Measurements from ENCODE around the gene C1orf115.

Gene C1orf115

DNA sequence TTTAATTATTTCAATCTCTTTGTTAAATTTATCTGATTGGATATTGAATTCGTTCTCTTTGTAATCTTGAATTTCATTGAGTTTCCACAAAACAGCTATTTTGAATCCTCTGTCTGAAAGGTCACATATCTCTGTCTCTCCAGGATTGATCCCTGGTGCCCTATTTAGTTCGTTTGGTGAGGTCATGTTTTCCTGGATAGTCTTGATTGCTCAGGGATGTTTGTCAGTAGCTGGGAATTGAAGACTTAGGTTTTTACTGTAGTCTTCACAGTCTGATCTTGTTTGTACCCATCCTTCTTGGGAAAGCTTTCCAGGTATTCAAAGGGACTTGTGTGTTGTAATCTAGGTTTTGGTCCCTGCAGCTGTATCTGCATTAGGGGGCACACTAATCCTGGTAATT, 51.2 kb downstream of the C1orf115 start:
- in situ Hi-C loops (cut with HindIII; ENCODE audit: low pct_unique_long_range_greater_than_20kb, low sequenced_read_pairs): no loop called here
- no peak for DNase-seq (ENCODE audit: low read depth in 1 of 2, low spot score in 1 of 2)
- TF ChIP-seq JUND (IDR thresholded peaks at IDR 0.05; ENCODE audit: low read depth): no peak

DNA sequence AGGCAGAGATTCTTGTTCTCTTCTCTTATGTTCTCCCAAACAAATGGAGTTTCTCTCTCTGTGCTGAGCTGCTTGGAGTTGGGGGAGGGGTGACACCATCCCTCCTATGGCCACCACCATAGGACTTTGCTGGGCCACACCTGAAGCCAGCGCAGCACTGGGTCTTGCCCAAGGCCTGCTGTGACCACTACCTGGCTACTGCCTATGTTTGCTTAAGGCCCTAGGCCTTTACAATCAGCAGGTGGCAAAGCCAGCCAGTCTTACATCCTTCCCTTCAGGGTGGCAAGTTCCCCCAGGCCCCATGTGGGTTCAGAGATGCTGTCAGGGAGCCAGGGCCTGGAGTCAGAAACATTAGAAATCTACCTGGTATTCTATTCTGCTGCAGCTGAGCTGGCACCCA, 51.7 kb downstream of the C1orf115 start:
- peak in 1 of 2 experiments; percentile 24 for DNase-seq (ENCODE audit: low read depth in 1 of 2, low spot score in 1 of 2)
- TF ChIP-seq JUND (IDR thresholded peaks at IDR 0.05; ENCODE audit: low read depth): no peak
- in situ Hi-C loops (cut with HindIII; ENCODE audit: low pct_unique_long_range_greater_than_20kb, low sequenced_read_pairs): no loop called here

DNA sequence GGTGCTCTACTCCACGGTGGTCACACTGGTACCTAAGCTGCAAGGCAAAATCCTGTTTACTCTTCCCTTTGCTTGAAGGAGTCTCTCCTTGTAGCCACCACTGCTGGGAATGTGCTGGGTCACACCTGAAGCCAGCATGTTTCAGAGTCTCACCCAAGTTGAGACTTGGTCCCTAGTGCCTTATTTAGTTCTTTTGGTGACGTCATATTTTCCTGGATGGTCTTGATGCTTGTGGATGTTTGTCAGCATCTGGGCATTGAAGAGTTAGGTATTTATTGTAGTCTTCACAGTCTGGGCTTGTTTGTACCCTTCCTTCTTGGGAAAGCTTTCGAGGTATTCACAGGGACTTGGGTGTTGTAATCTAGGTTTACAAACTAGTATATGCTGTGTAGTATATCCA, 52.4 kb downstream of the C1orf115 start:
- DNase-seq (ENCODE audit: low read depth in 1 of 2, low spot score in 1 of 2): no peak
- TF ChIP-seq JUND (IDR thresholded peaks at IDR 0.05; ENCODE audit: low read depth): no peak
- in situ Hi-C loops (cut with HindIII; ENCODE audit: low pct_unique_long_range_greater_than_20kb, low sequenced_read_pairs): no loop called here

- DNase-seq (ENCODE audit: low read depth in 1 of 2, low spot score in 1 of 2): no peak
- TF ChIP-seq JUND (IDR thresholded peaks at IDR 0.05; ENCODE audit: low read depth): no peak
- in situ Hi-C loops (cut with HindIII; ENCODE audit: low pct_unique_long_range_greater_than_20kb, low sequenced_read_pairs): no loop called here
Measured at GRCh38 chr1:220746851-220747250, 56.7 kb downstream of the C1orf115 start.

- in situ Hi-C loops (cut with HindIII; ENCODE audit: low pct_unique_long_range_greater_than_20kb, low sequenced_read_pairs): no loop called here
- no peak for TF ChIP-seq JUND (IDR thresholded peaks at IDR 0.05; ENCODE audit: low read depth)
- no peak for DNase-seq (ENCODE audit: low read depth in 1 of 2, low spot score in 1 of 2)
Measured at GRCh38 chr1:220747437-220748088, 57.4 kb downstream of the C1orf115 start.

GRCh38 chr1:220748089-220748934, 58.1 kb downstream of the C1orf115 start, which contains the start of gene MTARC2:
TSS of gene MTARC2 (plus strand) at chr1:220748322. CDS start at chr1:220748532, 210 bp downstream.
- TF ChIP-seq JUND (IDR thresholded peaks at IDR 0.05; ENCODE audit: low read depth): no peak
- in situ Hi-C loops (cut with HindIII; ENCODE audit: low pct_unique_long_range_greater_than_20kb, low sequenced_read_pairs): no loop called here
- DNase-seq (ENCODE audit: low read depth in 1 of 2, low spot score in 1 of 2): peak; percentile 86 to 96

Measured in T47D (cell line).